Measurements from ENCODE around the gene INHBE.

DNA sequence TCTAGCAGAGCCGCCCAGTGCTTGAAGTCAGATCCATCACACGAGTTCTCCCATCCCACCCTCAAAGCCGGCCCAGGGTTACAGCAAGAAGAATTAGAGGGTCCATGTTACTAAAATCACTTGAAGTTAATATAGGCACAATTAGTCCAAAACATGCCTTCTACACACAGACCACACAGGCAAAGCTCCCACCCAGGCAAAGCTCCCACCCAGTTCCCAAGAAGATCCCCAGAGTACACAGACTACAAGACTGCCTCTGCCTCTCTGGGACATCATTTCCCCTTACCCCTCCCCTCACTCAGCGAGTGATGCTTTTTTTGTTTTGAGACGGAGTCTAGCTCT is 7.8 kb downstream of the INHBE start:
- TF ChIP-seq ZFP3 (CRISPR knock-in tag; IDR thresholded peaks at IDR 0.05) (no peak), CSDC2 (CRISPR knock-in tag; IDR thresholded peaks at IDR 0.05) (no peak)

Measured in SK-N-SH treated with all-trans-retinoic acid at 6 μM for 48 hours (cell line).